ENCODE data around the gene IL15.
"Not testable (repeated sequence)": the region's sequence is repeated elsewhere in the genome, so short reads cannot be mapped to it uniquely, and the experiment has no call there.

- TF ChIP-seq, protein P1, sequence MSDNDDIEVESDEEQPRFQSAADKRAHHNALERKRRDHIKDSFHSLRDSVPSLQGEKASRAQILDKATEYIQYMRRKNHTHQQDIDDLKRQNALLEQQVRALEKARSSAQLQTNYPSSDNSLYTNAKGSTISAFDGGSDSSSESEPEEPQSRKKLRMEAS (IDR thresholded peaks at IDR 0.05), result not testable (repeated sequence)
- TF ChIP-seq CTCF (IDR thresholded peaks at IDR 0.05); EP300 (IDR thresholded peaks at IDR 0.05); RAD21 (conservative IDR thresholded peaks at IDR 0.05 in 1 of 2, IDR thresholded peaks at IDR 0.05 in 1 of 2); RFX5 (IDR thresholded peaks at IDR 0.05); MYC (IDR thresholded peaks at IDR 0.05; ENCODE audit: borderline replicate concordance, low read length); JUNB (IDR thresholded peaks at IDR 0.05); POLR2A (IDR thresholded peaks at IDR 0.05; ENCODE audit: low read length); MAFK (IDR thresholded peaks at IDR 0.05; ENCODE audit: partially characterized antibody); USF2 (IDR thresholded peaks at IDR 0.05); ZSCAN20 (CRISPR knock-in tag; IDR thresholded peaks at IDR 0.05); HDAC2 (IDR thresholded peaks at IDR 0.05): not testable (repeated sequence)
These were observed 54.9 kb downstream of the IL15 start for GRCh38 chr4:141691247-141691646.

Data from A549 (cell line).